HG03175 (cell line): ENCODE data around the gene RBP2.
A peak's percentile ranks its signal among the peaks of the same experiment; 100 is the strongest.

Experiments used
- ATAC-seq: cut with Tn5 transposase; IDR thresholded peaks from one replicate; pipeline ENCODE4 v1.9.1; 2021; ENCODE audit warnings: mild to moderate bottlenecking, moderate library complexity; ENCODE audit not compliant: unreplicated experiment

Gene RBP2

GRCh38 chr3:139481116-139481515 lies 4.8 kb upstream of the RBP2 start:
- ATAC-seq, result no peak

DNA sequence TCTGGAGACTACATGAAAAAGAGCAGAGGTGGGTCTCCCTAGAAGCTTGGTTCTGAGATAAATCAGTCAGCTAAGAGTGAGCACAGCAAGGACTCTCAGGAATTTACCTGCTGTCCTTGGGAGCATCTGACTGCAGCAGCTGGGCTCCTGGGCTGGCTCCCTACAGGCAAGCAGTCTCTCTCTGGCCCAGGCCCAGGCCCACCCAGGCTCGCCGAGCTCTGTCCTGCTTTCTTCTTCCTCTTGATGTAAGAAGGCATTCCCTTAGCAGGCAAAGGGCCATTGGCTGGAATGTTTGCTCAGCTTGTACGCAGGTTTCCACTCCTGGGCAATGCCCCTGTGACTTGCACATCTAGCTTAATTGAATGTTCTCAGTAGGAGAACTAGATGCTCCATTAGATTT lies 4.3 kb upstream of the RBP2 start:
- no peak for ATAC-seq

- no peak for ATAC-seq
Observed at GRCh38 chr3:139477710-139478640, 1.7 kb upstream of the RBP2 start.

GRCh38 chr3:139473155-139473771 lies 3.1 kb downstream of the RBP2 start:
- ATAC-seq, result no peak

- ATAC-seq, result no peak
Observed at GRCh38 chr3:139472380-139473010, 3.8 kb downstream of the RBP2 start.

GRCh38 chr3:139470199-139470598 lies 6.1 kb downstream of the RBP2 start:
- no peak for ATAC-seq

- no peak for ATAC-seq
Observed at GRCh38 chr3:139468399-139468798, 7.9 kb downstream of the RBP2 start.

DNA sequence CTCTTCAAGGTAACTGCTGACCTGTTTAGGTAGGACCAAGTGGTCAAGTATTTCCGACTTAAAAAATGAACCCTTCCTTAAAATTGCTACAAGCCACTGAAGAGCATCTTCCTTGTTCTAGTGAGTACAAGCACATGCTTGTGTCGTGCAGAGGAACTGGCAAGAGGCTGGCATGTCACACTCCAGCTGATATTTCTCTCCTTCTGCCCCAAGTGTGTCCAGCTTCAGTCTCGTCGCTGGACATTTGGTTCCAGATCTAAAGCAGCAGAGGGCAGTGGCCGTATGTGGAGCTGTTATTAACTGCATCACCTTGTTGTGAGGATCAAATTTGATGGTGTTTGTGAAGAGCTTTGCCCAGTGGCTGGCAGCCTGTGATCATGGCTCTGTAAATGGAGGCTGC lies 10.0 kb downstream of the RBP2 start:
- ATAC-seq, result no peak

- no peak for ATAC-seq
Observed at GRCh38 chr3:139465636-139466035, 10.7 kb downstream of the RBP2 start.

- no peak for ATAC-seq
Observed at GRCh38 chr3:139463466-139463865, 12.8 kb downstream of the RBP2 start.

GRCh38 chr3:139460529-139460928 lies 15.8 kb downstream of the RBP2 start:
- no peak for ATAC-seq

DNA sequence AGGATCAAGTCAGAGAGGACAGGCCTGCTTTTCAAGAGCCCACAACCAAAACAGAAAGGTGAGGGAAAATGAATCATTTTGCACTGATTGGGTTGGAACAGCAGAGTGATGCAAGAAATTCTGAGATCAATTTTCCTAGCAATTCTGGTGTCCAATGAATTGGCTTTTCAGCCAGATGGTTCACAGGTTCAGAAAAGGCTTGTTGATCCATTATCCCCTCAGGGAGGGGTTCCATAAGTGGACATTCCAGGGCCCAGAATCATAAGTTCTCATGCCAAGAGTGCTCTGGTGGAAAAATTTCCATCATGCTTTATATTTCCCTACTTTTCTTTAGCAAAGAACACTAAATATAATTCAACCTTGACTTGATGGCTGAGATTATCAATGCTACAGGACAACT lies 16.2 kb downstream of the RBP2 start:
- ATAC-seq, result no peak

GRCh38 chr3:139458348-139458747 lies 18.0 kb downstream of the RBP2 start:
- ATAC-seq, result no peak

GRCh38 chr3:139457066-139457465 lies 19.2 kb downstream of the RBP2 start:
- ATAC-seq, result no peak

DNA sequence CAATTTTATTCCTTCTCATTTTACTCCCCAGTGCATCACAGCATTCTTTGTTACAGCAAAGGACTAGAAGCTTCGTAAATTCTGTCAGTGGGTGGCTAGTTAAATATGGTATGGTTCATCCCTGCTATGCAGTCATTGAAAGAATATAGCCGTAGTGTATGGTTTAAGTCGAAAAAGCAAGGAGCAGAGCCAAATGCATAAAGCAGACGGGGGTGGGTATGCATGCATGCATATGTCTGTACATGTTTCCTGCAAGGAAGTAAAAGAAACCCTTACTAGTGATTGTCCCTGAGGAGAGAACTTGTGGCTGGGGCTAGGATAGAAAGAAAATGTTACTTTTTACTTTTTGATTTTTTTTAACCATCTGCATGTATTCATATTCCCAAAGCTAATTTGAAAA lies 19.9 kb downstream of the RBP2 start:
- ATAC-seq, result no peak

GRCh38 chr3:139455855-139456254 lies 20.5 kb downstream of the RBP2 start:
- peak; percentile 55 for ATAC-seq

DNA sequence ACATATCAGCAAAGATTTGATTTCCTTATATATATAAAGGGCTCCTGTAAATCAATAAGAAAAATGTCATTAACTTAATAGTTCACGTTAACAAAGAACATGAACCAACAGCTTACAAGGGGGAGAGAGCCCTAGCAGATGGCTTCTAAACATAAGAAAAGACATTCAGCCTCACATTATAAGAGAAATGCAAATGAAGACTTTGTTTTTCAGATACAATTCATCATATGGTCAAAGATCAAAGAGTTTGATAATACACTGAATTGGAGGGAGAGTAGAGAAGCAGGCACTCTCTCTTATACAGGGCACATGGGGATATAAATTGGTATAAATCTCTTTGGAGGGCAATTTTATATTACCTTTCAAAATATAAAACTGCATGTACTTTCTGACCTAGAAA lies 21.1 kb downstream of the RBP2 start:
- ATAC-seq, result no peak

GRCh38 chr3:139454346-139454745 lies 22.0 kb downstream of the RBP2 start:
- ATAC-seq, result no peak

GRCh38 chr3:139450159-139450558 lies 26.2 kb downstream of the RBP2 start:
- ATAC-seq, result no peak

DNA sequence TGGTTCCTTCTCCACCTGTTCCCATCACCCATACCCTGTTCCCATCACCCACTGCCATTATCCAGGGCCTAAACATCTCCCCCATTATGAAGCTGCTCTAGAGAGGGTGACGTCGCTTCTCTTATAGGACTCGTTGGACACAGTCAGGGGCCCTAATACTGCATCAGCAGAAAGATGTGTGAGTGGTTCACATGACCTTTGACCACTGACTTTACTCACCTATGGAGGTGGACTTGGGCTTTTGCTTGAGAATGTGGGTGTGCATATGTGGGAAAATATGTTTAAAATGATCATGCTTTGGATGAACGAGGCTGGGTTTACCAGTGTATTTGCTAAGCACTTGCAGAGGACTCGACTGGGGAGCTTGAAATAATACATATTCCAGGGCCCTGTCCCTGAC lies 26.8 kb downstream of the RBP2 start:
- no peak for ATAC-seq

DNA sequence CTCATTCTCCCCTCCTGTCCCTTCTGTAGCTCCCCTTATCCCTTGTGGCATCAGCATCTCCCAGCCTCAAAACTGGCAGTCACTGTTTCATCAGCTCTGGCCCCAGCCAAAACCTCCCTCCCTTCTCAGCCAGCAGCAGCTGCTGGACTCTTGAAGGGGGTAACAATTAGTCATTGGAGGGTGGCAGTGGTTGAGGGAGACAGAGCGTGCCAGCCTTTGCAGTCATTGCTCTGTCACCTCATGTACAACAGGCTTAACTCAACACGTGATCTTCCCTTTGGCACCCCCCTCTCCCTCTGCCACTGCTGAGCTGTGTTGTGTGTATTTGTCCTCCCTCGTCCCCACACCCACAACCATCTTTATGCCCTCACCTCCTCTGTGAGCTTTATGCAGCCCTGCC lies 28.2 kb downstream of the RBP2 start:
- no peak for ATAC-seq

GRCh38 chr3:139447486-139447885 lies 28.8 kb downstream of the RBP2 start:
- ATAC-seq, result no peak
